B cell (primary cell): ENCODE data around the gene VPS11. TPM values are rescaled to one million over a fixed set of nuclear protein-coding genes. Genes with fewer than 3 reads are reported as not detected.

ENCODE experiments used
- polyA plus RNA-seq: library from polyadenylated mRNA; depleted of rRNA; stranded (reverse); fragments of >200 nt; gene quantifications from 2 replicates; pipeline ENCODE4 v1.2.3, GENCODE V29; 2012
- total RNA-seq, 2 donors: library from RNA; stranded (reverse); fragments of 120-200 nt in 1 of 2; gene quantifications; 1 replicate in 1 of 2; 2 replicates in 1 of 2; pipeline versions ENCODE4 v1.2.3 to v1.2.4, GENCODE V29; 2013 to 2022

The VPS11 gene
- total and polyA plus RNA-seq, 2 donors (not counting 1 experiment from before 2014, with no cell fraction given), result 35.7 to 64.7 TPM

Other genes with a start within 250 kb of the VPS11 start
- gene CXCR5, start 183.9 kb upstream of the VPS11 start, total RNA-seq, result 108 and 111 TPM in 2 replicates
- 125 and 163 TPM in 2 replicates for gene CXCR5, start 183.9 kb upstream of the VPS11 start, polyA plus RNA-seq
- gene BCL9L, start 141.9 kb upstream of the VPS11 start, total RNA-seq, result 40.8 and 44.0 TPM in 2 replicates
- gene BCL9L, start 141.9 kb upstream of the VPS11 start, polyA plus RNA-seq, result 12.6 and 15.1 TPM in 2 replicates
- gene UPK2, start 111.5 kb upstream of the VPS11 start, total RNA-seq, result not detected in 2 replicates
- 0.40 and 0.43 TPM in 2 replicates for gene UPK2, start 111.5 kb upstream of the VPS11 start, polyA plus RNA-seq
- gene FOXR1, start 96.1 kb upstream of the VPS11 start, total RNA-seq, result not detected in 2 replicates
- not detected in 2 replicates for gene FOXR1, start 96.1 kb upstream of the VPS11 start, polyA plus RNA-seq
- gene CENATAC, start 69.7 kb upstream of the VPS11 start, total RNA-seq, result 122 and 138 TPM in 2 replicates
- 50.1 and 79.6 TPM in 2 replicates for gene CENATAC, start 69.7 kb upstream of the VPS11 start, polyA plus RNA-seq
- gene RPS25, start 49.5 kb upstream of the VPS11 start, total RNA-seq, result 1,713 and 1,823 TPM in 2 replicates
- gene RPS25, start 49.5 kb upstream of the VPS11 start, polyA plus RNA-seq, result 1,827 and 2,003 TPM in 2 replicates
- gene TRAPPC4, start 49.1 kb upstream of the VPS11 start, total RNA-seq, result 61.5 and 64.5 TPM in 2 replicates
- gene TRAPPC4, start 49.1 kb upstream of the VPS11 start, polyA plus RNA-seq, result 61.4 and 83.5 TPM in 2 replicates
- gene SLC37A4, start 36.9 kb upstream of the VPS11 start, total RNA-seq, result 13.2 and 14.3 TPM in 2 replicates
- 23.5 and 26.3 TPM in 2 replicates for gene SLC37A4, start 36.9 kb upstream of the VPS11 start, polyA plus RNA-seq
- 46.2 and 48.7 TPM in 2 replicates for gene HYOU1, start 10.6 kb upstream of the VPS11 start, total RNA-seq
- 38.5 and 64.4 TPM in 2 replicates for gene HYOU1, start 10.6 kb upstream of the VPS11 start, polyA plus RNA-seq
- gene HMBS, start 17.1 kb downstream of the VPS11 start, total RNA-seq, result 7.6 and 9.2 TPM in 2 replicates
- 17.7 and 18.2 TPM in 2 replicates for gene HMBS, start 17.1 kb downstream of the VPS11 start, polyA plus RNA-seq
- 34.5 and 38.3 TPM in 2 replicates for gene DPAGT1, start 34.0 kb downstream of the VPS11 start, total RNA-seq
- gene DPAGT1, start 34.0 kb downstream of the VPS11 start, polyA plus RNA-seq, result 60.3 and 64.3 TPM in 2 replicates
- gene C2CD2L, start 39.5 kb downstream of the VPS11 start, total RNA-seq, result 9.5 and 13.8 TPM in 2 replicates
- 14.1 and 17.0 TPM in 2 replicates for gene C2CD2L, start 39.5 kb downstream of the VPS11 start, polyA plus RNA-seq
- gene HINFP, start 53.8 kb downstream of the VPS11 start, total RNA-seq, result 78.7 and 84.6 TPM in 2 replicates
- 51.5 and 60.6 TPM in 2 replicates for gene HINFP, start 53.8 kb downstream of the VPS11 start, polyA plus RNA-seq
- gene ABCG4, start 81.2 kb downstream of the VPS11 start, total RNA-seq, result not detected in 2 replicates
- not detected in 2 replicates for gene ABCG4, start 81.2 kb downstream of the VPS11 start, polyA plus RNA-seq
- gene NLRX1, start 100.9 kb downstream of the VPS11 start, total RNA-seq, result 9.6 and 10.4 TPM in 2 replicates
- 4.5 and 6.3 TPM in 2 replicates for gene NLRX1, start 100.9 kb downstream of the VPS11 start, polyA plus RNA-seq
- gene NHERF4, start 117.7 kb downstream of the VPS11 start, total RNA-seq, result 0.22 and 0.76 TPM in 2 replicates
- gene NHERF4, start 117.7 kb downstream of the VPS11 start, polyA plus RNA-seq, result 0.61 TPM in 1 of 2 replicates, not detected in the other
- 35.2 and 38.7 TPM in 2 replicates for gene CBL, start 138.5 kb downstream of the VPS11 start, total RNA-seq
- 11.7 and 12.5 TPM in 2 replicates for gene CBL, start 138.5 kb downstream of the VPS11 start, polyA plus RNA-seq
- gene MCAM, start 249.3 kb downstream of the VPS11 start, total RNA-seq, result 0.29 and 0.42 TPM in 2 replicates
- gene MCAM, start 249.3 kb downstream of the VPS11 start, polyA plus RNA-seq, result 1.1 and 1.4 TPM in 2 replicates